AG04449 (cell line): ENCODE measurements around the gene FDCSP.

Experiments used
- CTCF ChIA-PET: fragments of 350-600 bp; formaldehyde crosslinking; extraction: SDS; loops from one replicate; lab custom pipeline; 2021; ENCODE audit warnings: antibody characterized with exemption; lab: Yijun Ruan, JAX
- POLR2A ChIA-PET: fragments of 400-600, 350-600 bp; formaldehyde crosslinking; extraction: SDS; loops from one replicate; lab custom pipeline; 2020; ENCODE audit warnings: antibody characterized with exemption, inconsistent platforms; lab: Yijun Ruan, JAX
- DNase-seq: peaks from one replicate; pipeline ENCODE4 v3.0.0-alpha.2; 2010; ENCODE audit warnings: low read depth, low spot score
- H3K4me3 ChIP-seq: 2 replicates; pipeline ENCODE4 v1.5.1; 2011; ENCODE audit warnings: low read depth, mild to moderate bottlenecking, control low read depth, low read length
- CTCF ChIP-seq: IDR thresholded peaks from one replicate; pipeline ENCODE4 v1.5.1; 2011; ENCODE audit warnings: mild to moderate bottlenecking, moderate library complexity, low read length, control low read depth, inconsistent platforms; ENCODE audit not compliant: insufficient read depth; ENCODE audit errors: missing control alignments

Gene FDCSP

GRCh38 chr4:70183168-70183939, 42.6 kb upstream of the FDCSP start:
- POLR2A ChIA-PET, result no interaction called here

GRCh38 chr4:70183940-70184246, 42.0 kb upstream of the FDCSP start:
- H3K4me3 ChIP-seq, result no peak overlapping the region
- CTCF ChIA-PET, result interaction anchor here (1.0 to 2.7 kb wide), 11 partner anchors 8 to 289 kb away, joined by 3 to 12 read pairs (median 7); partner anchors contain the start of gene ODAM
- no peak for DNase-seq
- POLR2A ChIA-PET, result no interaction called here
- TF ChIP-seq CTCF, result no peak

More at GRCh38 chr4:70183168-70183939, 42.6 kb upstream of the FDCSP start:
- H3K4me3 ChIP-seq, result no peak overlapping the region
- TF ChIP-seq CTCF, result peak; percentile 51
- DNase-seq, result no peak
- CTCF ChIA-PET, result interaction anchor here (0.6 to 2.7 kb wide), 14 partner anchors 9 to 495 kb away, joined by 3 to 12 read pairs (median 5); partner anchors contain the start of gene ODAM

GRCh38 chr4:70187216-70187615, 38.7 kb upstream of the FDCSP start:
- H3K4me3 ChIP-seq, result no peak overlapping the region
- no peak for TF ChIP-seq CTCF
- ChIA-PET CTCF (no interaction called here), POLR2A (no interaction called here)
- no peak for DNase-seq

GRCh38 chr4:70190579-70190978, 35.3 kb upstream of the FDCSP start:
- CTCF ChIA-PET, result no interaction called here

GRCh38 chr4:70191647-70192046, 34.3 kb upstream of the FDCSP start:
- no peak overlapping the region for H3K4me3 ChIP-seq
- POLR2A ChIA-PET, result no interaction called here
- CTCF ChIA-PET, result interaction anchor here (1.3 kb wide), 1 partner anchor 8 kb away, joined by 5 read pairs; no protein-coding TSS in a partner anchor
- DNase-seq, result no peak
- no peak for TF ChIP-seq CTCF

More at GRCh38 chr4:70190579-70190978, 35.3 kb upstream of the FDCSP start:
- DNase-seq, result no peak
- POLR2A ChIA-PET, result no interaction called here
- TF ChIP-seq CTCF, result no peak
- no peak overlapping the region for H3K4me3 ChIP-seq

- TF ChIP-seq CTCF, result no peak
- ChIA-PET CTCF (no interaction called here), POLR2A (no interaction called here)
- DNase-seq, result no peak
- no peak overlapping the region for H3K4me3 ChIP-seq
Measured at GRCh38 chr4:70192895-70193294, 33.0 kb upstream of the FDCSP start.
